MM.1S (cell line): ENCODE results near the gene UST.

Source experiments
- CTCF ChIP-seq: fragments of 300-600 bp; sonication (generic); IDR thresholded peaks from 2 replicates; pipeline ENCODE4 v1.5.1; 2016; ENCODE audit warnings: antibody characterized with exemption, low read length, mixed read lengths
- EZH2 ChIP-seq: fragments of 300-600 bp; sonication (generic); optimal IDR thresholded peaks from 2 replicates; pipeline ENCODE3; 2017; ENCODE audit warnings: low read depth, mild to moderate bottlenecking, antibody characterized with exemption, low read length, mixed read lengths
- EZH2phosphoT487 ChIP-seq: fragments of 300-600 bp; sonication (generic); IDR thresholded peaks from 2 replicates; pipeline ENCODE4 v1.6.1; 2018; ENCODE audit warnings: antibody characterized with exemption, low read length

DNA sequence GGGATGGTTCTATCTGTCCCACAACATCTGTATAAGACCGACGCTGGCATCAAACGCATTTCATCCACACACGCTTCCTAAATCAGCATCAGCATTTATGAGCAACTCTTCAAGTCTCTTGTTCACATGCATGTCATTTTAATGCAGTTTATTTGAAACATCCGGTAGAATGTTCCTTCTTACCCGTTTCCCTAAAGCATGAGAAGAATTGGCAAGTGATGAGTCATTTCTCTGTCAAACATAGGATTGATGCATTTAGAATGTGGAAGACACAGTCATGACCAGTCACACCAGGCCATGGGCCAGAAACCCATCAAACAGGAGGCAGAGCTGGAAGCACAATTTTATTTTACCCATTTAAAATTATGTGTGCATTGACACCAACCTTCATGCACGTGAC lies 122.8 kb downstream of the UST start:
- TF ChIP-seq CTCF (no peak), EZH2phosphoT487 (no peak), EZH2 (no peak)
